Transverse colon (tissue), 4 donors: ENCODE results near the gene ARHGEF26.

ENCODE experiments used
- CTCF ChIP-seq, 5 experiments: fragments of 200-600 bp in 3 of 5; fragments of 450-650 bp in 2 of 5; sonication (generic) in 3 of 5; IDR thresholded peaks; 1 replicate in 2 of 5; 2 replicates in 3 of 5; pipeline ENCODE4 v1.5.1; 2016 to 2017; ENCODE audit warnings: antibody characterized with exemption in 5 of 5, inconsistent platforms in 3 of 5, mild to moderate bottlenecking in 2 of 5, moderate library complexity in 1 of 5
- POLR2A ChIP-seq: fragments of 450-650 bp; IDR thresholded peaks from one replicate; pipeline ENCODE4 v1.6.1; 2016; ENCODE audit warnings: antibody characterized with exemption, mild to moderate bottlenecking, moderate library complexity
- POLR2AphosphoS5 ChIP-seq, 3 donors: sonication (generic); formaldehyde crosslinking; IDR thresholded peaks; one replicate each; pipeline ENCODE4 v1.6.1; 2016; ENCODE audit warnings: antibody characterized with exemption in 3 of 3

- no peak for TF ChIP-seq POLR2AphosphoS5 (IDR thresholded peaks at IDR 0.05)
- no peak for TF ChIP-seq CTCF (IDR thresholded peaks at IDR 0.05)
- no peak for TF ChIP-seq POLR2A
Measured at GRCh38 chr3:154182975-154183374, 61.8 kb downstream of the ARHGEF26 start.
